ENCODE measurements around the gene PTPRN2.
"Not testable (repeated sequence)": the region's sequence is repeated elsewhere in the genome, so short reads cannot be mapped to it uniquely, and the experiment has no call there.

The PTPRN2 gene

DNA sequence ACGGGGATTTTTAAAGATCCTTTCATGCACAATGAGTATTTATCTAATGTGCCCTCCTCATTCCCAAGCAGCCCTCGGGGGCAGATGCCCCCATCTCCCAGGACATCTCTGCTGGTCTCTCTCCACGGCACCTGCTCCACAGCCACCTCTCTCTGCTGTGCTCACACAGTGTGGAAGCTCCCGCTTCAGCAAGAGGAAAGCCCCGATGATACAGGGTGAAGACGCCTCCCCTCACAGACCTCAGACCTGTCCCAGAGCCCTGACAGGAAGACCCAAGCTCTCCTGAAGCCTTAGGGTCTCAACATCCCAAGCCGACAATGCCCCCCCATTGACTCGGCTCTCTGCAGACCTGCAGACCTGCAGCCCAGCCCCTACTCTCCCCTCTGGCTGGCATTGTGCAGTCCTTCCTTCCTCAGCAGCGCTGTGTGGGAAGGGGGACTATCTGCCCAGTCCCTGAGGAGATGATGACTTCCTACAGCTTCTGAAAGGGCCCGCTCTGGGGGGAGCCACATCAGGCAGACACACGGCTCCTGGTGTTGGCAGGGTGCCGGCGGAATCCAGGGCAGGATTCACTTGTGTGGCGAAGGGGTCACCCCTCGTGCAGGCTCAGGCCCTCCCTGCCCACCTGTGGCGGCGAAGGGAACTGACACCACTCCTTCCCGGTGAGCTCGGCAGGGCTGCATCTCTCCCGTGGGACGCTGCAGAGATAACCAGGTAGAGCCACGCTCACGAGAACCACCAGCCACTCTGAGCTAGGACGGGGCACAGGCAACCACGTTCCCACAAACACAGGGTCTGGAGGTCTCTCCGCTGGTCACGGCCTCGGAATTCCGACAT lies 61.8 kb downstream of the PTPRN2 start:
- ChIA-PET CTCF (no interaction called here), POLR2A (no interaction called here)
- DNase-seq (ENCODE audit: extremely low spot score): no peak
- TF ChIP-seq NFRKB (IDR thresholded peaks at IDR 0.05) (no peak), HDGF (IDR thresholded peaks at IDR 0.05; ENCODE audit: borderline replicate concordance) (no peak), BHLHE40 (IDR thresholded peaks at IDR 0.05; ENCODE audit: borderline replicate concordance) (no peak), FOXK2 (IDR thresholded peaks at IDR 0.05) (no peak), FOXA1 (IDR thresholded peaks at IDR 0.05) (no peak), L3MBTL2 (conservative IDR thresholded peaks at IDR 0.05) (no peak), LEF1 (IDR thresholded peaks at IDR 0.05; ENCODE audit: borderline replicate concordance) (no peak)

- ChIA-PET POLR2A (no interaction called here), CTCF (no interaction called here)
- no peak for DNase-seq (ENCODE audit: extremely low spot score)
- TF ChIP-seq FOXM1 (IDR thresholded peaks at IDR 0.05; ENCODE audit: borderline replicate concordance): no peak
- TF ChIP-seq FOXA1 (IDR thresholded peaks at IDR 0.05): no peak
- no peak for TF ChIP-seq FOXK2 (IDR thresholded peaks at IDR 0.05)
- TF ChIP-seq PKNOX1 (IDR thresholded peaks at IDR 0.05): no peak
- no peak for TF ChIP-seq HDGF (IDR thresholded peaks at IDR 0.05; ENCODE audit: borderline replicate concordance)
- no peak for TF ChIP-seq SUZ12 (IDR thresholded peaks at IDR 0.05)
- TF ChIP-seq ZNF384 (IDR thresholded peaks at IDR 0.05): no peak
- TF ChIP-seq ARNT (IDR thresholded peaks at IDR 0.05): no peak
These were observed 62.6 kb downstream of the PTPRN2 start for GRCh38 chr7:158524749-158525635.

DNA sequence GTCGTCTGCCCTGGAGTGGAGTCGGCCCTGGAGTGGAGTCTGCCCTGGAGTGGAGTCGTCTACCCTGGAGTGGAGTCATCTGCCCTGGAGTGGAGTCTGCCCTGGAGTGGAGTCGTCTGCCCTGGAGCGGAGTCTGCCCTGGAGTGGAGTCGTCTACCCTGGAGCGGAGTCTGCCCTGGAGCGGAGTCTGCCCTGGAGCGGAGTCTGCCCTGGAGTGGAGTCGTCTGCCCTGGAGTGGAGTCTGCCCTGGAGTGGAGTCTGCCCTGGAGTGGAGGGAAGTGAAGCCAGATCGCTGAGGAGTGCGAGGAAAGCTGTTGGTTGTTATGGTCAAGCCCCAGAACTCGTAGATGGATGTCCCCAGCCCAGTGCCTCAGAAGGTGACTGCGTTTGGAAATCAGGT lies 63.3 kb downstream of the PTPRN2 start:
- DNase-seq (ENCODE audit: extremely low spot score); POLR2A ChIA-PET; CTCF ChIA-PET: not testable (repeated sequence)

GRCh38 chr7:158523877-158524276 lies 63.7 kb downstream of the PTPRN2 start:
- DNase-seq (ENCODE audit: extremely low spot score); CTCF ChIA-PET; POLR2A ChIA-PET: not testable (repeated sequence)

DNA sequence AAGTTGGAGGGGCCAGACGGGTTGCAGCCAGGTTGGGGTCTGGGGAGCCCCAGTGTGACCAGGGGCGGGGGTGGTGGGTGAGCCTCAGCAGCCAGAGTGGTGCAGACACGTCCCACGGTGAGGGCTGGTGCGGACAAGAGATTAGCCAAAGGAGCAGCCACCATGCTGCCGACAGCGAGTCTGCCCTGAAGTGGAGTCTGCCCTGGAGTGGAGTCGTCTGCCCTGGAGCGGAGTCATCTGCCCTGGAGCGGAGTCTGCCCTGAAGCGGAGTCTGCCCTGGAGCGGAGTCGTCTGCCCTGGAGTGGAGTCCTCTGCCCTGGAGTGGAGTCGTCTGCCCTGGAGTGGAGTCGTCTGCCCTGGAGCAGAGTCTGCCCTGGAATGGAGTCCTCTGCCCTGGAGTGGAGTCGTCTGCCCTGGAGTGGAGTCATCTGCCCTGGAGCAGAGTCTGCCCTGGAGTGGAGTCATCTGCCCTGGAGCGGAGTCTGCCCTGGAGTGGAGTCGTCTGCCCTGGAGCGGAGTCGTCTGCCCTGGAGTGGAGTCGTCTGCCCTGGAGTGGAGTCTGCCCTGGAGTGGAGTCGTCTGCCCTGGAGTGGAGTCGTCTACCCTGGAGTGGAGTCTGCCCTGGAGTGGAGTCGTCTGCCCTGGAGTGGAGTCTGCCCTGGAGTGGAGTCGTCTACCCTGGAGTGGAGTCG lies 64.3 kb downstream of the PTPRN2 start:
- CTCF ChIA-PET: not testable (repeated sequence)

GRCh38 chr7:158521795-158522194 lies 65.8 kb downstream of the PTPRN2 start:
- CTCF ChIA-PET; DNase-seq (ENCODE audit: extremely low spot score); POLR2A ChIA-PET: not testable (repeated sequence)

More for the DNA sequence above, 64.3 kb downstream of the PTPRN2 start:
- POLR2A ChIA-PET; DNase-seq (ENCODE audit: extremely low spot score): not testable (repeated sequence)

DNA sequence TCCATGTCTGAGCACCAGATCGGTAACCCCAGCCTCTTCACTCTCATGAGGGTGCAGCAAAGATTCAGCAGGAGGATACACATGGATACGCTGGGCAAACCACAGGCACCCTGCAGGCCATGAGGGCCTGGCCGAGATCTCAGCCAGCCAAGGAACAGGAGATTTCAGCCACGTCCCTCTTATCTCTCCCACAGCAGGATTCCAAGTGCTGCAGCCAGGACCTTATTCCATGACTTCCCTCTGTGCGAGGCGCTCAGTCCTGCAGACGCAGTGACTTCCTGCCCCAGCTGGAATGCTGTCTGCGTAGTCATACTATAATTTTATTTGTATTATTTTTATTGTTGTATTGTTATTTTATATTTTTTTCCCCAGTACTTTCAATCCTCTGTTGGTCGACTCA lies 66.8 kb downstream of the PTPRN2 start:
- DNase-seq (ENCODE audit: extremely low spot score): no peak
- CTCF ChIA-PET: no interaction called here
- POLR2A ChIA-PET: no interaction called here
- no peak for TF ChIP-seq FOXA1 (IDR thresholded peaks at IDR 0.05)
- TF ChIP-seq FOXM1 (IDR thresholded peaks at IDR 0.05; ENCODE audit: borderline replicate concordance): no peak
- TF ChIP-seq SP1 (IDR thresholded peaks at IDR 0.05): no peak
- TF ChIP-seq TARDBP (IDR thresholded peaks at IDR 0.05): no peak

GRCh38 chr7:158519633-158520174 lies 67.9 kb downstream of the PTPRN2 start:
- POLR2A ChIA-PET: no interaction called here
- no peak for DNase-seq (ENCODE audit: extremely low spot score)
- TF ChIP-seq ARNT (IDR thresholded peaks at IDR 0.05) (no peak), L3MBTL2 (conservative IDR thresholded peaks at IDR 0.05) (no peak), NFRKB (IDR thresholded peaks at IDR 0.05) (no peak), SP1 (IDR thresholded peaks at IDR 0.05) (no peak), CTBP1 (IDR thresholded peaks at IDR 0.05; ENCODE audit: borderline replicate concordance) (no peak), FOXA1 (IDR thresholded peaks at IDR 0.05) (no peak), FOXK2 (IDR thresholded peaks at IDR 0.05) (no peak), BHLHE40 (IDR thresholded peaks at IDR 0.05; ENCODE audit: borderline replicate concordance) (no peak), ZNF384 (IDR thresholded peaks at IDR 0.05) (no peak), FOXM1 (IDR thresholded peaks at IDR 0.05; ENCODE audit: borderline replicate concordance) (no peak), LEF1 (IDR thresholded peaks at IDR 0.05; ENCODE audit: borderline replicate concordance) (no peak), SUZ12 (IDR thresholded peaks at IDR 0.05) (no peak)
- CTCF ChIA-PET: no interaction called here
